H1 (cell line): ENCODE measurements around the gene THADA. TPM values are rescaled to one million over a fixed set of nuclear protein-coding genes. Genes with fewer than 3 reads are reported as not detected.

Experiments
- CTCF ChIA-PET: fragments of 300-600 bp; sonication (Branson Sonifier 250); formaldehyde crosslinking; loops from one replicate; lab custom pipeline; 2021; ENCODE audit not compliant: partially characterized antibody; lab: Charles Lee
- POLR2A ChIA-PET: fragments of 300-600 bp; sonication (Branson Sonifier 250); formaldehyde crosslinking; loops from one replicate; lab custom pipeline; 2021; ENCODE audit warnings: inconsistent platforms; ENCODE audit not compliant: partially characterized antibody; lab: Charles Lee
- DNase-seq, 2 experiments: peaks; one replicate each; pipeline versions ENCODE4 v3.0.0 to v3.0.0-alpha.2; 2010 to 2022; ENCODE audit warnings: low spot score in 2 of 2, low read depth in 1 of 2, mixed read lengths in 1 of 2
- FAIRE-seq: peaks from 2 replicates; lab custom pipeline; 2011; peaks lifted over from hg19 to GRCh38; lab: Jason Lieb, UNC
- H2AFZ ChIP-seq: 2 replicates; pipeline ENCODE4 v1.8.1; 2012; ENCODE audit warnings: low read length, inconsistent platforms
- H2AK5ac ChIP-seq: 2 replicates; pipeline ENCODE4 v1.6.1; 2013; ENCODE audit warnings: low read depth, low read length
- H2BK120ac ChIP-seq: replicated peaks from 2 replicates; pipeline ENCODE3; 2013; ENCODE audit warnings: low read depth, low read length, inconsistent platforms
- H2BK12ac ChIP-seq: 2 replicates; pipeline ENCODE4 v1.6.1; 2013; ENCODE audit warnings: low read depth, low read length
- H2BK15ac ChIP-seq: 2 replicates; pipeline ENCODE4 v1.6.1; 2013; ENCODE audit warnings: low read length
- H2BK20ac ChIP-seq: 2 replicates; pipeline ENCODE4 v1.6.1; 2013; ENCODE audit warnings: low read length
- H2BK5ac ChIP-seq: 2 replicates; pipeline ENCODE4 v1.6.1; 2013; ENCODE audit warnings: low read depth, low read length
- H3K14ac ChIP-seq: 2 replicates; pipeline ENCODE4 v1.6.1; 2013; ENCODE audit warnings: inconsistent platforms; ENCODE audit not compliant: insufficient read length
- H3K18ac ChIP-seq: 2 replicates; pipeline ENCODE4 v1.6.1; 2013; ENCODE audit warnings: low read length; ENCODE audit errors: extremely low read depth
- H3K23ac ChIP-seq: 2 replicates; pipeline ENCODE4 v1.6.1; 2013; ENCODE audit warnings: inconsistent platforms; ENCODE audit not compliant: insufficient read length
- H3K23me2 ChIP-seq: 2 replicates; pipeline ENCODE4 v1.6.1; 2013; ENCODE audit warnings: low read depth, low read length
- H3K27ac ChIP-seq: 2 replicates; pipeline ENCODE4 v1.6.1; 2011; ENCODE audit warnings: low read depth, low read length, inconsistent platforms
- H3K27me3 ChIP-seq, 4 experiments: replicated peaks in 1 of 4; 1 replicate in 1 of 4; 2 replicates in 3 of 4; pipeline versions ENCODE4 v1.6.1 to v1.8.1; 2011 to 2013; ENCODE audit warnings: low read length in 3 of 4, mild to moderate bottlenecking in 3 of 4, inconsistent platforms in 2 of 4, mixed read lengths in 2 of 4, moderate library complexity in 1 of 4; ENCODE audit not compliant: control insufficient read depth in 3 of 4, insufficient read depth in 3 of 4; ENCODE audit errors: extremely low read depth in 1 of 4
- H3K36me3 ChIP-seq, 4 experiments: 2 replicates each; pipeline versions ENCODE4 v1.6.1 to v1.8.1; 2011 to 2013; ENCODE audit warnings: mild to moderate bottlenecking in 4 of 4, low read length in 3 of 4, moderate library complexity in 2 of 4, control low read depth in 1 of 4, inconsistent platforms in 1 of 4; ENCODE audit not compliant: insufficient read depth in 4 of 4, control insufficient read depth in 2 of 4
- H3K4ac ChIP-seq: replicated peaks from 2 replicates; pipeline ENCODE3; 2013; ENCODE audit warnings: low read length, low read depth, mixed read lengths, inconsistent platforms; ENCODE audit not compliant: insufficient read length
- H3K4me1 ChIP-seq, 4 experiments: replicated peaks in 1 of 4; 1 replicate in 1 of 4; 2 replicates in 3 of 4; pipeline versions ENCODE4 v1.6.1 to v1.8.1; 2011 to 2013; ENCODE audit warnings: low read length in 3 of 4, inconsistent platforms in 2 of 4, mixed read lengths in 1 of 4; ENCODE audit not compliant: insufficient read depth in 4 of 4, control insufficient read depth in 3 of 4
- H3K4me2 ChIP-seq, 2 experiments: 2 replicates each; pipeline versions ENCODE4 v1.6.1 to v1.8.1; 2011 to 2013; ENCODE audit warnings: low read depth in 2 of 2, low read length in 2 of 2, control low read depth in 1 of 2, inconsistent platforms in 1 of 2, mild to moderate bottlenecking in 1 of 2; ENCODE audit not compliant: insufficient read depth in 1 of 2
- H3K4me3 ChIP-seq, 4 experiments: fragments of 200-600, 300-600 bp in 1 of 4; sonication (generic), shearing (Covaris generic), sonication (Bioruptor Twin) in 1 of 4; 2 replicates each; pipeline versions ENCODE4 v1.5.1 to v1.8.1; 2011 to 2016; ENCODE audit warnings: low read length in 4 of 4, low read depth in 3 of 4, control low read depth in 2 of 4, inconsistent platforms in 2 of 4, mild to moderate bottlenecking in 2 of 4, mixed read lengths in 1 of 4, moderate library complexity in 1 of 4; ENCODE audit not compliant: insufficient read depth in 2 of 4; ENCODE audit errors: extremely low read depth in 1 of 4
- H3K56ac ChIP-seq: replicated peaks from 2 replicates; pipeline ENCODE3; 2013; ENCODE audit warnings: low read depth, mild to moderate bottlenecking, mixed read lengths, low read length, inconsistent platforms; ENCODE audit not compliant: insufficient read length
- H3K79me1 ChIP-seq: 2 replicates; pipeline ENCODE4 v1.6.1; 2013; ENCODE audit warnings: low read depth, low read length, control low read depth
- H3K79me2 ChIP-seq, 2 experiments: 2 replicates each; pipeline versions ENCODE4 v1.6.1 to v1.8.1; 2012 to 2013; ENCODE audit warnings: low read length in 2 of 2, mild to moderate bottlenecking in 2 of 2, inconsistent platforms in 1 of 2; ENCODE audit not compliant: insufficient read depth in 2 of 2, control insufficient read depth in 1 of 2
- H3K9ac ChIP-seq, 4 experiments: replicated peaks in 1 of 4; 1 replicate in 1 of 4; 2 replicates in 3 of 4; pipeline versions ENCODE4 v1.6.1 to v1.8.1; 2011 to 2013; ENCODE audit warnings: low read depth in 3 of 4, low read length in 3 of 4, control low read depth in 2 of 4, mild to moderate bottlenecking in 2 of 4, moderate library complexity in 2 of 4, inconsistent platforms in 1 of 4; ENCODE audit errors: extremely low read depth in 1 of 4
- H3K9me3 ChIP-seq, 2 experiments: 2 replicates each; pipeline versions ENCODE4 v1.6.1 to v1.8.1; 2012 to 2013; ENCODE audit warnings: mild to moderate bottlenecking in 2 of 2, moderate library complexity in 2 of 2, control low read depth in 1 of 2, inconsistent platforms in 1 of 2, low read depth in 1 of 2, low read length in 1 of 2, mixed read lengths in 1 of 2; ENCODE audit not compliant: insufficient read depth in 2 of 2
- H4K20me1 ChIP-seq, 2 experiments: replicated peaks in 1 of 2; 2 replicates each; pipeline versions ENCODE3 to v1.8.1; 2011 to 2013; ENCODE audit warnings: inconsistent platforms in 2 of 2, low read length in 2 of 2, mild to moderate bottlenecking in 1 of 2; ENCODE audit not compliant: insufficient read depth in 2 of 2, control insufficient read depth in 1 of 2
- H4K5ac ChIP-seq: 2 replicates; pipeline ENCODE4 v1.6.1; 2013; ENCODE audit warnings: low read length, low read depth, mixed read lengths, inconsistent platforms; ENCODE audit not compliant: insufficient read length
- H4K8ac ChIP-seq: 2 replicates; pipeline ENCODE4 v1.8.0; 2013; ENCODE audit warnings: mild to moderate bottlenecking, moderate library complexity, low read length, inconsistent platforms; ENCODE audit not compliant: insufficient read depth; ENCODE audit errors: extremely low read depth
- H4K91ac ChIP-seq: replicated peaks from 2 replicates; pipeline ENCODE3; 2013; ENCODE audit warnings: low read length, mixed read lengths, inconsistent platforms; ENCODE audit not compliant: insufficient read length
- BRCA1 ChIP-seq: IDR thresholded peaks from 2 replicates; pipeline ENCODE4 v1.6.1; 2012; ENCODE audit warnings: low read depth, low read length, improper control_type of control experiment
- FOSL1 ChIP-seq: IDR thresholded peaks from 2 replicates; pipeline ENCODE4 v1.6.1; 2011; ENCODE audit warnings: mild to moderate bottlenecking, low read depth, low read length, moderate library complexity; ENCODE audit not compliant: insufficient read depth
- GABPA ChIP-seq: IDR thresholded peaks from 2 replicates; pipeline ENCODE4 v1.6.1; 2011; ENCODE audit warnings: mild to moderate bottlenecking, low read length, moderate library complexity, borderline replicate concordance; ENCODE audit not compliant: insufficient read depth
- GTF2F1 ChIP-seq: IDR thresholded peaks from 2 replicates; pipeline ENCODE4 v1.6.1; 2012; ENCODE audit warnings: low read depth, low read length, improper control_type of control experiment, borderline replicate concordance
- KDM4A ChIP-seq: IDR thresholded peaks from one replicate; pipeline ENCODE4 v1.7.1; 2012; ENCODE audit warnings: low read depth, mild to moderate bottlenecking, moderate library complexity, low read length, inconsistent platforms; ENCODE audit not compliant: severe bottlenecking
- ZNF274 ChIP-seq: IDR thresholded peaks from 2 replicates; pipeline ENCODE4 v1.7.0; 2012; ENCODE audit warnings: low read length, borderline replicate concordance; ENCODE audit errors: extremely low read depth
- WGBS, 2 experiments: shearing (Covaris generic) in 1 of 2; methylation state at CpG; one replicate each; pipeline versions ENCODE4 v1.1.6 to v1.1.7; 2013 to 2015; ENCODE audit warnings: low lambda C conversion rate in 2 of 2, mixed read lengths in 2 of 2, inconsistent platforms in 1 of 2, low coverage in 1 of 2, missing lambda C conversion rate in 1 of 2; ENCODE audit not compliant: insufficient replicate concordance in 2 of 2, insufficient coverage in 1 of 2, insufficient read length in 1 of 2; ENCODE audit errors: extremely low coverage in 1 of 2, missing lambda C conversion rate in 1 of 2; 5-methylcytosine and 5-hydroxymethylcytosine counted together
- polyA plus RNA-seq, 7 experiments: library from polyadenylated mRNA; depleted of rRNA in 3 of 7; stranded (reverse) in 5 of 7; unstranded in 2 of 7; fragments of >200 nt in 5 of 7; fragments of 200-250 nt in 2 of 7; gene quantifications; 1 replicate in 5 of 7; 2 replicates in 1 of 7; 4 replicates in 1 of 7; pipeline versions ENCODE4 v1.2.1 to v1.2.3, GENCODE V29; 2011 to 2013; ENCODE audit warnings: missing spikeins in 2 of 7, mixed read lengths in 2 of 7
- total RNA-seq: library from RNA; stranded (reverse); fragmentation: NEBNext Ultra II Directional; extraction: Animal tissue kit (Norgen Biotek cat#: 25700); gene quantifications from 2 replicates; pipeline ENCODE4 v1.2.1, GENCODE V29; 2021
- TF ChIP-seq, protein P1 (sequence below): IDR thresholded peaks from 2 replicates; pipeline ENCODE4 v1.6.1; 2012; ENCODE audit warnings: inconsistent platforms

Gene THADA
- total and polyA plus RNA-seq, 2 of the 8 experiments (the other 6 are each of a cell fraction or from before 2014, with no cell fraction given) = 22.4 to 26.8 TPM

DNA sequence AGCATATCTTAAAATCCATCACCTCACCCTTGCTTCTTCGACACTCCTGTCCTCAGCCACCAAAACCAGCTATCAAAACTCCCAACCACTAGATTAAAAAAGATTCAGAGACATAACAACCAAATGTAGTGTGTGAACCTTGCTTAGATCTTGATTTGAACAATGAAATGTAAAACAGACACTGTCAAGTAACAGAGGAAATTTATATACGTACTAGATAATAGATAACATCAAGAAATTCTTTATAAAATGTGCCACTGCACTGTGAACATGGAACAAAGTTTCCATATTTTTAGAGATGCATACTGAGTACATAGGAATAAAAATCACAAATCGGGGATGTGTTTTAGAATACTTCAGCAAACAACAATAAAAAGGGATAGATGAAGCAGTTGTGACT, 86.0 kb downstream of the THADA start:
- CTCF ChIA-PET = interaction anchor here (0.6 to 0.7 kb wide), 2 partner anchors 42 to 216 kb away, joined by 3 read pairs; no protein-coding TSS in a partner anchor
- Histone ChIP-seq H3K27ac (no peak overlapping the region), H4K20me1 (no peaks in the 10 kb centered on the region), H3K79me1 (no peaks in the 10 kb centered on the region; the same call in 1 of the 2 replicates), H2BK15ac (no peak overlapping the region), H3K23me2 (no peaks in the 10 kb centered on the region), H3K79me2 (no peaks in the 10 kb centered on the region), H3K27me3 (no peaks in the 10 kb centered on the region), H3K4me3 (no peak overlapping the region), H2AFZ (no peak overlapping the region), H2BK20ac (no peak overlapping the region), H3K4me2 (no peak overlapping the region), H2BK120ac (no peak overlapping the region), H3K36me3 (no peaks in the 10 kb centered on the region), H3K4me1 (no peaks in the 10 kb centered on the region), H3K9me3 (no peaks in the 10 kb centered on the region), H3K4ac (no peak overlapping the region), H3K18ac (no peak overlapping the region), H4K91ac (no peak overlapping the region), H3K9ac (no peak overlapping the region), H2BK5ac (no peak overlapping the region), H3K14ac (no peak overlapping the region), H3K23ac (no peak overlapping the region), H4K5ac (no peak overlapping the region), H3K56ac (no peak overlapping the region), H2AK5ac (no peak overlapping the region), H4K8ac (no peak overlapping the region), H2BK12ac (no peak overlapping the region)
- TF ChIP-seq GABPA (no peak), ZNF274 (no peak), KDM4A (no peak), BRCA1 (no peak), FOSL1 (no peak), GTF2F1 (no peak)
- TF ChIP-seq, protein P1, sequence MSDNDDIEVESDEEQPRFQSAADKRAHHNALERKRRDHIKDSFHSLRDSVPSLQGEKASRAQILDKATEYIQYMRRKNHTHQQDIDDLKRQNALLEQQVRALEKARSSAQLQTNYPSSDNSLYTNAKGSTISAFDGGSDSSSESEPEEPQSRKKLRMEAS = no peak
- no peak for DNase-seq
- FAIRE-seq = no peak
- WGBS, 2 experiments = 86% methylated on average over 3 of the region's 3 CpGs; no CpG with 5 or more reads in 1 of the 2 experiments
- POLR2A ChIA-PET = no interaction called here
